GM13976 (cell line): Measurements from ENCODE around the gene CLEC11A.
A peak's percentile ranks its signal among the peaks of the same experiment; 100 is the strongest.

Experiments
- DNase-seq: peaks from one replicate; pipeline ENCODE4 v3.0.0; 2012; ENCODE audit warnings: low spot score
- in situ Hi-C: fragments of 300-500 bp; cut with MboI; formaldehyde crosslinking; loops from one replicate; pipeline ENCODE4 v1.12.0; 2022; ENCODE audit warnings: low sequenced_read_pairs, mixed read lengths, inconsistent platforms; ENCODE audit not compliant: unreplicated experiment
- TF ChIP-seq, protein P1 (sequence below): IDR thresholded peaks from 2 replicates; pipeline ENCODE4 v1.5.1; 2012; ENCODE audit warnings: borderline replicate concordance, mild to moderate bottlenecking; ENCODE audit not compliant: insufficient read depth; ENCODE audit errors: extremely low read depth, missing control alignments, control extremely low read depth

The CLEC11A gene

DNA sequence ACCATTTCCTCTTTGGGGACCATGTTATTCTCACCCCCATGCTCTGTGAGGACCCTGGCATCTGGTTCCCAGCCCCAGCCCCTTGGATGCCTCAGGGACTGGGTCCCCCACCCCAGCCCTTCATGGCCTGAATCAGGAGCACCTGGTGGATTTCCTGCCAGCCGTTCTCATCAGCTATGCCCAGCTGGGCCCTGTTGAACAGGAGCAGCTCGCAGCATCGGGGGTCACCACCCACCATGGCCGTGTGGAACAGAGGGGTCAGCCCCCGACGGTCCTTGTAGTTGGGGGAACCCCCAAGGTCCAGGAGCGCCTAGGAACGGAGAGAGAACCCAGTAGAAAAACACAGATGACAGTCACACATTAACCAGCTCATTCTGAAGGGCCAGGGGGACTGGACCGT lies 11.4 kb upstream of the CLEC11A start:
- no peak for DNase-seq
- TF ChIP-seq, protein P1, sequence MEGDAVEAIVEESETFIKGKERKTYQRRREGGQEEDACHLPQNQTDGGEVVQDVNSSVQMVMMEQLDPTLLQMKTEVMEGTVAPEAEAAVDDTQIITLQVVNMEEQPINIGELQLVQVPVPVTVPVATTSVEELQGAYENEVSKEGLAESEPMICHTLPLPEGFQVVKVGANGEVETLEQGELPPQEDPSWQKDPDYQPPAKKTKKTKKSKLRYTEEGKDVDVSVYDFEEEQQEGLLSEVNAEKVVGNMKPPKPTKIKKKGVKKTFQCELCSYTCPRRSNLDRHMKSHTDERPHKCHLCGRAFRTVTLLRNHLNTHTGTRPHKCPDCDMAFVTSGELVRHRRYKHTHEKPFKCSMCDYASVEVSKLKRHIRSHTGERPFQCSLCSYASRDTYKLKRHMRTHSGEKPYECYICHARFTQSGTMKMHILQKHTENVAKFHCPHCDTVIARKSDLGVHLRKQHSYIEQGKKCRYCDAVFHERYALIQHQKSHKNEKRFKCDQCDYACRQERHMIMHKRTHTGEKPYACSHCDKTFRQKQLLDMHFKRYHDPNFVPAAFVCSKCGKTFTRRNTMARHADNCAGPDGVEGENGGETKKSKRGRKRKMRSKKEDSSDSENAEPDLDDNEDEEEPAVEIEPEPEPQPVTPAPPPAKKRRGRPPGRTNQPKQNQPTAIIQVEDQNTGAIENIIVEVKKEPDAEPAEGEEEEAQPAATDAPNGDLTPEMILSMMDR, result no peak
- in situ Hi-C loops, result no loop called here

DNA sequence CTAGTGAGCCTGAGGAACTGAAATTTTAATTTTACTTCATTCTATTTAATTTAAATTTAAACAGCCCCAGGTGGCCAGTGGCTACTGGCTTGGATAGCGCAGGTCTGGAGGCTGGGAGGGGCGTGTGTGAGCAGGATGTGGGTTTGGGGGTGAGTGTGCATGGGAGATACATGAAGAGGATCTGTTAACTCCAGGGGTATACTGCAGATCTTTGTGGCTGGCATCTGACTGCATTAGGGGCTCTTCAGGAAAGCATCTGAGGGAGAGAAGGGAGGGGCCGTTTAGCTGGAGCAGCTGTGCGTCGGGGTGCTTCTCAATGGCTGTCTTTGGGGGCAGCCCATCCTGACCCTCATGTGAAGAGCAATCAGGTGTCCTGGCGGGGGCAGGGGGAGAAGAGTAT lies 10.3 kb upstream of the CLEC11A start:
- in situ Hi-C loops, result no loop called here
- TF ChIP-seq, protein P1, result no peak
- DNase-seq, result no peak

DNA sequence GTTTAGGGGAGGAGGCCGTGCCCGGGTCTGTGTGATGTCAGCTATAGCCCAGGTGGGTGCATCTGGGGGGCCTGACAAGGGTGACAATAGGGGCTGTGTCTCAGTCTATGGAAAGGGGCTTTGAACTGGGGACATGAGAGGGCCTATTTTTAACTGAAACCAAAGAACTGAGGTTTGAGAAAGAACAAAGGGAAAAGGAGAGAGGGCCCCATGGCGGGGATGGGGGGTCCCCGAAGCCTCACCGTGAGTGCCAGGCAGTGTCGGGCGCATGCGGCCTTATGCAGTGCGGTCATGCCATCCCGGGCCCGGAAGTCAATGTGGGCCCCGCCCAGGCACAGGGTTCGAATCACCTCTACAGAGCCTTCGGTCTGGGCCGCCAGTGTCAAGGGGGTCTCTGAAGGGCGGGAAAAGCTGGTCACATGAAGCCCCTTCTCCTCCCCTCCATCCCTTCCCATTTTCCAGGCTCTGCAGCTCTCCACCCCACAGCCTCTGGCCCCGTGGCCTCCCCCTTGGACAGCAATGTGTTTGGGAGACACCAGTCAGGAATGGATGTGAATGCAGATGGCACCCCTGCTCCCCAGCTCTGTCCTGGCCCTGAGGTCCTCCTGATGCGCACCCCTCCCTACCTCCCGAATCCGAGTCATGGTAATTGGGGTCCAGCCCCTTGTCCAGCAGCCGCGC lies 9.5 kb upstream of the CLEC11A start:
- DNase-seq, result no peak
- in situ Hi-C loops, result no loop called here
- TF ChIP-seq, protein P1, result no peak

GRCh38 chr19:50716178-50717025 lies 6.8 kb upstream of the CLEC11A start:
- DNase-seq, result no peak
- in situ Hi-C loops, result no loop called here
- TF ChIP-seq, protein P1, result no peak

GRCh38 chr19:50717026-50717723 lies 6.0 kb upstream of the CLEC11A start:
- in situ Hi-C loops, result no loop called here
- peak; percentile 37 for DNase-seq
- TF ChIP-seq, protein P1, result no peak

DNA sequence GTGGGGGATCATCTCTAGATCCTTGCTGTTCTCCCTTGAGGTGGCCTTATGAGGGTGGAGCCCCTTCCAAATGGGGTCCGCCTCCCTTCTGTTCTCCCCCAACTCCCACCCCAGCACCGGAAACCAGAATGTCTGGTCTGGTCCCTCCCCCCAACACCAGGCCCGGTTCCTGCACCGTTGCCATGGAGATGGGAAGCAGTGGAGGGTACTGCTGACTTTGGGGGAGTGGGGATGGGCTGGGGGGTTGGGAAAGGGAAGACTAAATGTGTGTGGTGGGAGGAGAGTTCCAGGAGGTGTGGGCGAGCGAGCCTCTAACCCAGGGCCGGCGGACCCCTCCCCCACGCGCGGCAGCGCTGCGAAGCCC lies 5.3 kb upstream of the CLEC11A start:
- no peak for DNase-seq
- TF ChIP-seq, protein P1, result no peak
- in situ Hi-C loops, result no loop called here
